ENCODE results near the gene MIF4GD.

DNA sequence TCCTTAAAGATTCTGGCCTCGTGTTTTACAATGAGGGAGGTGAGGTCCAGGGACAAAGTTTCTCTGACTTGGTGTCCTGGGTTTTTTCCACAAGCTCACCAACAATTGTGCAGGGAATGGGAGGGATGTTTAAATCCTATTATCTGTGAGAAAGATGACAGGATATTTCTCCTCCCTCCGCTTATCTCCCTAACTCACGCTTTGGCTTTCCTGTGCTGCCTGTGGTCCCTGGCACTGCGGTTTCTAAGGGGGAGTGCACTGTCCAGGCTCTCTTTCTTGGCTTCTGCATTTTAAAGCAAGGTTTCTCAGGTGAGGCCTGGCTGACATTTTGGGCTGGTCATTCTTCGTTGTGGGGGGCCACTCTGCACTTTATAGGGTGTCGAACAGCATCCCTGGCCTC lies 26.0 kb downstream of the MIF4GD start:
- TF ChIP-seq, protein P1, sequence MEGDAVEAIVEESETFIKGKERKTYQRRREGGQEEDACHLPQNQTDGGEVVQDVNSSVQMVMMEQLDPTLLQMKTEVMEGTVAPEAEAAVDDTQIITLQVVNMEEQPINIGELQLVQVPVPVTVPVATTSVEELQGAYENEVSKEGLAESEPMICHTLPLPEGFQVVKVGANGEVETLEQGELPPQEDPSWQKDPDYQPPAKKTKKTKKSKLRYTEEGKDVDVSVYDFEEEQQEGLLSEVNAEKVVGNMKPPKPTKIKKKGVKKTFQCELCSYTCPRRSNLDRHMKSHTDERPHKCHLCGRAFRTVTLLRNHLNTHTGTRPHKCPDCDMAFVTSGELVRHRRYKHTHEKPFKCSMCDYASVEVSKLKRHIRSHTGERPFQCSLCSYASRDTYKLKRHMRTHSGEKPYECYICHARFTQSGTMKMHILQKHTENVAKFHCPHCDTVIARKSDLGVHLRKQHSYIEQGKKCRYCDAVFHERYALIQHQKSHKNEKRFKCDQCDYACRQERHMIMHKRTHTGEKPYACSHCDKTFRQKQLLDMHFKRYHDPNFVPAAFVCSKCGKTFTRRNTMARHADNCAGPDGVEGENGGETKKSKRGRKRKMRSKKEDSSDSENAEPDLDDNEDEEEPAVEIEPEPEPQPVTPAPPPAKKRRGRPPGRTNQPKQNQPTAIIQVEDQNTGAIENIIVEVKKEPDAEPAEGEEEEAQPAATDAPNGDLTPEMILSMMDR (IDR thresholded peaks at IDR 0.05; ENCODE audit: insufficient read depth, low read depth, low read length): no peak
- no peak for TF ChIP-seq EZH2 (IDR thresholded peaks at IDR 0.05; ENCODE audit: insufficient read depth, low read length)
